ENCODE measurements around the gene DCAF17. TPM values are rescaled to one million over a fixed set of nuclear protein-coding genes. Genes with fewer than 3 reads are reported as not detected.

The DCAF17 gene
- total and polyA plus RNA-seq, 2 donors (not counting 1 experiment from before 2014, with no cell fraction given) = 8.8 to 29.4 TPM

DNA sequence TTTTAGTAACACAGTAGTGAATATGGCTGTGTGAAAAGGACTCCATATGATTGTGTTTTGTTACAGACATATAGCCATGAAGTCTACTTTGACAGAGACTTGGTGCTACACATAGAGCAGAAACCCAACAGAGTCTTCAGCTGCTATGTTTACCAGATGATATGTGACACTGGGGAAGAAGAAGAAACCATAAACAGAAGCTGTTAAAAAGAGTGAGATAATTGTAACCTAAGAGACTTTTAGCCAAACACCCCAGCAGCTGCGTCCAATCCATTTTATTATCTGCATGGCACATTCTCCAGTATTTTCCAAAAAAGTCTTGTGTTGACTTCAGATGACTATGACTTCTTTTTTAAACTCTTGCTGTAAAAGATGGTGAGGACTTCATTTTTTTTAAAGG is 46.9 kb downstream of the DCAF17 start:
- Histone ChIP-seq H3K9ac (ENCODE audit: low read length) (no peak overlapping the region), H4K20me1 (ENCODE audit: control insufficient read depth, insufficient read depth, low read length, poor library complexity, severe bottlenecking) (no peaks in the 10 kb centered on the region), H3K4me3 (ENCODE audit: control extremely low read depth in 1 of 5, extremely low read depth in 1 of 5, insufficient read depth in 1 of 5, low read depth in 2 of 5, low read length in 4 of 5) (no peak overlapping the region), H3K9me3 (ENCODE audit: control extremely low read depth in 1 of 3, control insufficient read depth in 2 of 3, insufficient read depth in 1 of 3, low read length in 2 of 3) (no peaks in the 10 kb centered on the region), H3K4me1 (ENCODE audit: control insufficient read depth in 2 of 2, insufficient read depth in 2 of 2, low read length in 2 of 2) (no peaks in the 10 kb centered on the region), H3K4me2 (replicated peaks; ENCODE audit: low read depth, low read length, poor library complexity, severe bottlenecking) (no peak overlapping the region), H3K27ac (ENCODE audit: low read length in 2 of 2) (no peak overlapping the region), H2AFZ (ENCODE audit: insufficient read depth, low read depth, low read length, poor library complexity, severe bottlenecking) (no peak overlapping the region), H3K36me3 (replicated peaks in 1 of 2; ENCODE audit: control extremely low read depth in 1 of 2, control insufficient read depth in 1 of 2, extremely low read depth in 1 of 2, insufficient read depth in 2 of 2, low read length in 1 of 2) (peaks cover 0 to 58% of the 10 kb centered on the region in 2 experiments), H3K27me3 (replicated peaks in 1 of 4; ENCODE audit: control extremely low read depth in 1 of 4, control insufficient read depth in 3 of 4, insufficient read depth in 4 of 4, low read length in 3 of 4) (no peaks in the 10 kb centered on the region), H3K79me2 (ENCODE audit: control insufficient read depth, insufficient read depth, low read length) (no peaks in the 10 kb centered on the region)
- DNase-seq (no peak), ATAC-seq (ENCODE audit: low read depth) (no peak)
- H3K4me1 Mint-ChIP-seq = no peaks in the 10 kb centered on the region
- H3K4me3 Mint-ChIP-seq = no peak overlapping the region
- no CpG with 5 or more reads among the region's 1 CpG for WGBS (ENCODE audit: insufficient coverage)
- no peaks in the 10 kb centered on the region for H3K27me3 Mint-ChIP-seq
- POLR2A ChIA-PET = no interaction called here
- intact Hi-C loops (cut with micrococcal nuclease) = no loop called here
- CTCF ChIA-PET = no interaction called here
- no peak overlapping the region for H3K27ac Mint-ChIP-seq
- no peaks in the 10 kb centered on the region for H3K9me3 Mint-ChIP-seq (ENCODE audit: insufficient read depth)
- TF ChIP-seq, protein P1, sequence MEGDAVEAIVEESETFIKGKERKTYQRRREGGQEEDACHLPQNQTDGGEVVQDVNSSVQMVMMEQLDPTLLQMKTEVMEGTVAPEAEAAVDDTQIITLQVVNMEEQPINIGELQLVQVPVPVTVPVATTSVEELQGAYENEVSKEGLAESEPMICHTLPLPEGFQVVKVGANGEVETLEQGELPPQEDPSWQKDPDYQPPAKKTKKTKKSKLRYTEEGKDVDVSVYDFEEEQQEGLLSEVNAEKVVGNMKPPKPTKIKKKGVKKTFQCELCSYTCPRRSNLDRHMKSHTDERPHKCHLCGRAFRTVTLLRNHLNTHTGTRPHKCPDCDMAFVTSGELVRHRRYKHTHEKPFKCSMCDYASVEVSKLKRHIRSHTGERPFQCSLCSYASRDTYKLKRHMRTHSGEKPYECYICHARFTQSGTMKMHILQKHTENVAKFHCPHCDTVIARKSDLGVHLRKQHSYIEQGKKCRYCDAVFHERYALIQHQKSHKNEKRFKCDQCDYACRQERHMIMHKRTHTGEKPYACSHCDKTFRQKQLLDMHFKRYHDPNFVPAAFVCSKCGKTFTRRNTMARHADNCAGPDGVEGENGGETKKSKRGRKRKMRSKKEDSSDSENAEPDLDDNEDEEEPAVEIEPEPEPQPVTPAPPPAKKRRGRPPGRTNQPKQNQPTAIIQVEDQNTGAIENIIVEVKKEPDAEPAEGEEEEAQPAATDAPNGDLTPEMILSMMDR (IDR thresholded peaks at IDR 0.05) = no peak
- TF ChIP-seq EZH2 (IDR thresholded peaks at IDR 0.05; ENCODE audit: borderline replicate concordance, insufficient read depth, low read depth, low read length, poor library complexity, severe bottlenecking) = no peak

DNA sequence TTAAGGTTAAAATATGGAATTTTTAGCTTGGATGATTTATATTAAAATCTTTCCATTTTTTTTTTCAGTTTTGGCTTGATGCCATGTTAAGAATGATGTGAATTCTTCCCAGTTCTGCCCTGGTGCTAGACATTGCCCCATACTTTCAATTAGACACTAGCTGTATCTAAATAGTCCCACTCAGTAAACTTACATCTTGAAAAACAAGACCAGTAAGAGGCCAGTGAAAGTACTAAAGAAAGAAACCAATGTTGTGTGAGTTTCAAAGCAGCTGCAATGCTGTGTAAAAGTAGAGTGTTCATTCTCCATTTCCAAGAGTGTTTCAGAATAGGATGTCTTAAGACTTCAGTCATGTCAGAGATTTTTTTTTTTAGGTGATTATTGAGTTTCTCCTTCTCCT is 48.3 kb downstream of the DCAF17 start:
- Histone ChIP-seq H3K27me3 (replicated peaks in 1 of 4; ENCODE audit: control extremely low read depth in 1 of 4, control insufficient read depth in 3 of 4, insufficient read depth in 4 of 4, low read length in 3 of 4) (no peaks in the 10 kb centered on the region), H3K36me3 (replicated peaks in 1 of 2; ENCODE audit: control extremely low read depth in 1 of 2, control insufficient read depth in 1 of 2, extremely low read depth in 1 of 2, insufficient read depth in 2 of 2, low read length in 1 of 2) (peaks cover 0 to 52% of the 10 kb centered on the region in 2 experiments), H2AFZ (ENCODE audit: insufficient read depth, low read depth, low read length, poor library complexity, severe bottlenecking) (no peak overlapping the region), H3K79me2 (ENCODE audit: control insufficient read depth, insufficient read depth, low read length) (no peaks in the 10 kb centered on the region), H3K4me2 (replicated peaks; ENCODE audit: low read depth, low read length, poor library complexity, severe bottlenecking) (no peak overlapping the region), H3K4me3 (ENCODE audit: control extremely low read depth in 1 of 5, extremely low read depth in 1 of 5, insufficient read depth in 1 of 5, low read depth in 2 of 5, low read length in 4 of 5) (no peak overlapping the region), H3K27ac (ENCODE audit: low read length in 2 of 2) (no peak overlapping the region), H3K4me1 (ENCODE audit: control insufficient read depth in 2 of 2, insufficient read depth in 2 of 2, low read length in 2 of 2) (no peaks in the 10 kb centered on the region), H3K9me3 (ENCODE audit: control extremely low read depth in 1 of 3, control insufficient read depth in 2 of 3, insufficient read depth in 1 of 3, low read length in 2 of 3) (no peaks in the 10 kb centered on the region), H4K20me1 (ENCODE audit: control insufficient read depth, insufficient read depth, low read length, poor library complexity, severe bottlenecking) (no peaks in the 10 kb centered on the region), H3K9ac (ENCODE audit: low read length) (no peak overlapping the region)
- intact Hi-C loops (cut with micrococcal nuclease) = no loop called here
- Mint-ChIP-seq H3K4me3 (no peak overlapping the region), H3K4me1 (no peaks in the 10 kb centered on the region), H3K9me3 (ENCODE audit: insufficient read depth) (no peaks in the 10 kb centered on the region), H3K27me3 (no peaks in the 10 kb centered on the region), H3K27ac (no peak overlapping the region)
- POLR2A ChIA-PET = no interaction called here
- CTCF ChIA-PET = no interaction called here
- ATAC-seq (ENCODE audit: low read depth) = no peak
- TF ChIP-seq, protein P1 (IDR thresholded peaks at IDR 0.05) = no peak
- TF ChIP-seq EZH2 (IDR thresholded peaks at IDR 0.05; ENCODE audit: borderline replicate concordance, insufficient read depth, low read depth, low read length, poor library complexity, severe bottlenecking) = no peak
- no peak for DNase-seq
